Gastrocnemius medialis (tissue), 4 donors: ENCODE results near the gene GALNT7. TPM values are rescaled to one million over a fixed set of nuclear protein-coding genes. Genes with fewer than 3 reads are reported as not detected.
A peak's percentile ranks its signal among the peaks of the same experiment; 100 is the strongest.
"Not testable (repeated sequence)": the region's sequence is repeated elsewhere in the genome, so short reads cannot be mapped to it uniquely, and the experiment has no call there.

ENCODE experiments used
- ATAC-seq, 2 donors: fragments of 150-250 bp; one replicate each; pipeline ENCODE4 v1.9.1; 2016
- DNase-seq, 2 donors: peaks; one replicate each; pipeline ENCODE4 v3.0.0-alpha.2; 2019
- H3K27ac ChIP-seq, 4 donors: fragments of 200-600 bp; sonication (generic); 1 replicate in 1 of 4; 2 replicates in 3 of 4; pipeline ENCODE4 v1.5.1; 2016 to 2018; ENCODE audit warnings: mild to moderate bottlenecking in 2 of 4, moderate library complexity in 1 of 4
- H3K27me3 ChIP-seq, 3 donors: fragments of 200-600 bp; sonication (generic) in 2 of 3; 1 replicate in 1 of 3; 2 replicates in 2 of 3; pipeline versions ENCODE4 v1.5.1 to v1.6.0; 2016 to 2019; ENCODE audit warnings: mild to moderate bottlenecking in 1 of 3, moderate library complexity in 1 of 3
- H3K36me3 ChIP-seq, 2 donors: fragments of 200-600 bp; sonication (generic) in 1 of 2; one replicate each; pipeline ENCODE4 v1.5.1; 2017 to 2018
- H3K4me1 ChIP-seq, 2 donors: fragments of 200-600 bp; sonication (generic) in 1 of 2; one replicate each; pipeline ENCODE4 v1.5.1; 2016 to 2017; ENCODE audit warnings: mild to moderate bottlenecking in 2 of 2
- H3K4me3 ChIP-seq, 4 donors: fragments of 200-600 bp; sonication (generic) in 3 of 4; 1 replicate in 1 of 4; 2 replicates in 3 of 4; pipeline ENCODE4 v1.5.1; 2016 to 2019; ENCODE audit warnings: mild to moderate bottlenecking in 2 of 4
- H3K9me3 ChIP-seq, 3 donors: fragments of 200-600 bp; sonication (generic) in 2 of 3; 1 replicate in 1 of 3; 2 replicates in 2 of 3; pipeline ENCODE4 v1.5.1; 2016 to 2019
- POLR2A ChIP-seq, 2 donors: fragments of 450-650 bp; IDR thresholded peaks; one replicate each; pipeline ENCODE4 v1.6.1; 2017; ENCODE audit warnings: antibody characterized with exemption in 2 of 2, mild to moderate bottlenecking in 2 of 2, moderate library complexity in 2 of 2
- in situ Hi-C, 4 donors: fragments of 200-750 bp; cut with MboI; loops; one replicate each; pipeline versions ENCODE4 v1.15.0 to v1.8.0; 2017; ENCODE audit warnings: low sequenced_read_pairs in 4 of 4
- intact Hi-C: fragments of 100-400 bp; cut with DNase I; formaldehyde crosslinking; loops from one replicate; pipeline ENCODE4 v1.15.1; 2023; ENCODE audit warnings: low total_unique reads
- total RNA-seq, 4 donors: library from RNA; depleted of rRNA; stranded (reverse); fragments of >200 nt; gene quantifications; one replicate each; pipeline versions ENCODE4 v1.1.0 to v1.2.3, GENCODE V29; 2016
- TF ChIP-seq, protein P1 (sequence below), 5 experiments: fragments of 450-650 bp in 3 of 5; fragments of 200-600 bp in 2 of 5; sonication (generic) in 2 of 5; IDR thresholded peaks in 4 of 5; conservative IDR thresholded peaks in 1 of 5; 1 replicate in 4 of 5; 2 replicates in 1 of 5; pipeline ENCODE4 v1.5.1; 2016 to 2019; ENCODE audit warnings: antibody characterized with exemption in 5 of 5, mild to moderate bottlenecking in 3 of 5, moderate library complexity in 3 of 5

GALNT7 gene, protein sequence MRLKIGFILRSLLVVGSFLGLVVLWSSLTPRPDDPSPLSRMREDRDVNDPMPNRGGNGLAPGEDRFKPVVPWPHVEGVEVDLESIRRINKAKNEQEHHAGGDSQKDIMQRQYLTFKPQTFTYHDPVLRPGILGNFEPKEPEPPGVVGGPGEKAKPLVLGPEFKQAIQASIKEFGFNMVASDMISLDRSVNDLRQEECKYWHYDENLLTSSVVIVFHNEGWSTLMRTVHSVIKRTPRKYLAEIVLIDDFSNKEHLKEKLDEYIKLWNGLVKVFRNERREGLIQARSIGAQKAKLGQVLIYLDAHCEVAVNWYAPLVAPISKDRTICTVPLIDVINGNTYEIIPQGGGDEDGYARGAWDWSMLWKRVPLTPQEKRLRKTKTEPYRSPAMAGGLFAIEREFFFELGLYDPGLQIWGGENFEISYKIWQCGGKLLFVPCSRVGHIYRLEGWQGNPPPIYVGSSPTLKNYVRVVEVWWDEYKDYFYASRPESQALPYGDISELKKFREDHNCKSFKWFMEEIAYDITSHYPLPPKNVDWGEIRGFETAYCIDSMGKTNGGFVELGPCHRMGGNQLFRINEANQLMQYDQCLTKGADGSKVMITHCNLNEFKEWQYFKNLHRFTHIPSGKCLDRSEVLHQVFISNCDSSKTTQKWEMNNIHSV
- total RNA-seq: 1 to 10 TPM in 2 of 4 donors, under 1 TPM in 2; 0.91 to 2.8 (median 1.1) TPM

DNA sequence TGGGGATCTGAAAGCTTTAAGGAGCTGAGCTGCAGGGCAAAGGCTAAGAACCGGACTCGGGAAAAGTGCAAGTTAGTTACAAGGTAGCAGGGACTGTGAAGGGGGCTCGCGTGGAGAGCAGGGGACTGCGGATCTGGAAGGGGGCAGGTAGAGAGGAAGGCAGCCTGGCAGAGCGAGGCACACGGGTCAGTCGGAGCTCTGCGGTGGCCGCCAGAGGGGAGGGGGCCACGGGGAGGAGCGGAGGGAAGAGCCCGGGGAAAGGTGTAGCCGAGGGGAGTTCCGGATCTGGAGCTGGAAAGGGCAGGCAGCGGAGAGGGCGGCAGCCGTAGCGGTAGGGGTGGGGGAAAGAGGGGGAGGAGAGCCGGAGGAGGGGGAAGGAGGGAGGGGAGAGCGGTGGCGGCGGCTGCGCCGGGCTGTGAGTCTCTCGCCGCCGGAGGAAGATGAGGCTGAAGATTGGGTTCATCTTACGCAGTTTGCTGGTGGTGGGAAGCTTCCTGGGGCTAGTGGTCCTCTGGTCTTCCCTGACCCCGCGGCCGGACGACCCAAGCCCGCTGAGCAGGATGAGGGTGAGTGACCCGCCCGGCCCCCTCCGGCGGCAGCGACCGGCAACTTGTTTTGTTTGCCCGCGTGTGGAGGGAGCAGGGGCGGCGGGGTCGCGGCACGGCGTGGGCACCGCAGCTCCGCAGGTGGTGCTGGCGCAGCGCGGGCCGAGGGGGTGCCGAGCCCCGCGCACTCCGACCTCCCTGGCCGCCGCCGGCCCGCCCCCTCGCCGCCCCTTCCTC, at the start of gene GALNT7:
GALNT7 (plus strand) TSS at position 416 of the 782 bp plus-strand sequence; CDS start at position 441, 25 bp downstream.
- Histone ChIP-seq H3K27ac (peak within 1 kb of the TSS; percentile 73 to 80 (median 77)), H3K4me1 (peaks cover 6 to 9% of the 10 kb centered on the region in 2 donors), H3K9me3 (no peaks in the 10 kb centered on the region), H3K4me3 (peak within 1 kb of the TSS; percentile 60 to 82 (median 74)), H3K36me3 (no peaks in the 10 kb centered on the region), H3K27me3 (peaks cover 9 to 16% (median 14%) of the 10 kb centered on the region in 3 donors)
- in situ Hi-C loops: no loop called here
- intact Hi-C loops: loop anchor here (5.0 kb wide), 2 partner anchors 89 to 141 kb away; no protein-coding TSS in a partner anchor
- ATAC-seq (peak; percentile 52 to 59), DNase-seq (peak in 1 of 2 donors; percentile 28)
- TF ChIP-seq, protein P1, sequence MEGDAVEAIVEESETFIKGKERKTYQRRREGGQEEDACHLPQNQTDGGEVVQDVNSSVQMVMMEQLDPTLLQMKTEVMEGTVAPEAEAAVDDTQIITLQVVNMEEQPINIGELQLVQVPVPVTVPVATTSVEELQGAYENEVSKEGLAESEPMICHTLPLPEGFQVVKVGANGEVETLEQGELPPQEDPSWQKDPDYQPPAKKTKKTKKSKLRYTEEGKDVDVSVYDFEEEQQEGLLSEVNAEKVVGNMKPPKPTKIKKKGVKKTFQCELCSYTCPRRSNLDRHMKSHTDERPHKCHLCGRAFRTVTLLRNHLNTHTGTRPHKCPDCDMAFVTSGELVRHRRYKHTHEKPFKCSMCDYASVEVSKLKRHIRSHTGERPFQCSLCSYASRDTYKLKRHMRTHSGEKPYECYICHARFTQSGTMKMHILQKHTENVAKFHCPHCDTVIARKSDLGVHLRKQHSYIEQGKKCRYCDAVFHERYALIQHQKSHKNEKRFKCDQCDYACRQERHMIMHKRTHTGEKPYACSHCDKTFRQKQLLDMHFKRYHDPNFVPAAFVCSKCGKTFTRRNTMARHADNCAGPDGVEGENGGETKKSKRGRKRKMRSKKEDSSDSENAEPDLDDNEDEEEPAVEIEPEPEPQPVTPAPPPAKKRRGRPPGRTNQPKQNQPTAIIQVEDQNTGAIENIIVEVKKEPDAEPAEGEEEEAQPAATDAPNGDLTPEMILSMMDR (IDR thresholded peaks at IDR 0.05 in 4 of 5, conservative IDR thresholded peaks at IDR 0.05 in 1 of 5): no peak
- TF ChIP-seq POLR2A (IDR thresholded peaks at IDR 0.05): no peak

DNA sequence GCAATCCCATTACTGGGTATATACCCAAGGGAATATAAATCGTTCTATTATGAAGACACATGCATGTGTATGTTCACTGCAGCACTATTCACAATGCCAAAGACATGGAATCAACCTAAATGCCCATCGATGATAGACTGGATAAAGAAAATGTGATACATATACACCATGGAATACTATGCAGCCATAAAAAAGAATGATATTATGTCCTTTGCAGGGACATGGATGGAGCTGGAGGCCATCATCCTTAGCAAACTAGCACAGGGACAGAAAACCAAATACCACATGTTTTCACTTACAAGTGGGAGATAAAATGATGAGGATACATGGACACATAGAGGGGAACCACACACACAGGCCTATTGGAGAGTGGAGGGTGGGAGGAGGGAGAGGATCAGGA, 49.8 kb upstream of the GALNT7 start:
- H3K27me3 ChIP-seq, DNase-seq, H3K9me3 ChIP-seq, H3K4me3 ChIP-seq, intact Hi-C loops, H3K4me1 ChIP-seq, in situ Hi-C loops, ATAC-seq, H3K36me3 ChIP-seq, H3K27ac ChIP-seq: not testable (repeated sequence)

DNA sequence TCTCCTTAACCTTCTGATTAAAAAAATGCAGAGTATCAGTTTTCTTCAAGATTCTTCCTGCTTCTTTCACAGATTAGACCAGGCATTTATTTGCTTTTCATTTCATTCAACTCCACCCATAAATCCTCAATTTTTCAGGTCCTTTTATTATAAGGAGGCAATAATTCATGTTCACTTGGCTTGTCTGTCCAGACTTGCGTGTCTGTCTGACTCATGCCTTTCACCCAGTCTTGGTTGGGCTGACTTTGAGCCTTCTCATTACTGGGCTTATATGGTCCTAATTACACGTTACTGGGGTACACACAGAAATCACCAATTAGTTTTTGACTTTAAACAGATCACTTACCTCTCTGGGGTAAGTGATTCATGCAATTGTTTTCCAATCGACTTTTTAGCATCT, 48.8 kb upstream of the GALNT7 start:
- Histone ChIP-seq H3K4me1 (no peaks in the 10 kb centered on the region), H3K4me3 (no peak overlapping the region), H3K27me3 (no peaks in the 10 kb centered on the region), H3K36me3 (no peaks in the 10 kb centered on the region), H3K9me3 (no peaks in the 10 kb centered on the region), H3K27ac (no peak overlapping the region)
- intact Hi-C loops (no loop called here), in situ Hi-C loops (no loop called here)
- DNase-seq: no peak
- no peak for ATAC-seq
- TF ChIP-seq, protein P1 (IDR thresholded peaks at IDR 0.05 in 4 of 5, conservative IDR thresholded peaks at IDR 0.05 in 1 of 5): no peak
- TF ChIP-seq POLR2A (IDR thresholded peaks at IDR 0.05): no peak

DNA sequence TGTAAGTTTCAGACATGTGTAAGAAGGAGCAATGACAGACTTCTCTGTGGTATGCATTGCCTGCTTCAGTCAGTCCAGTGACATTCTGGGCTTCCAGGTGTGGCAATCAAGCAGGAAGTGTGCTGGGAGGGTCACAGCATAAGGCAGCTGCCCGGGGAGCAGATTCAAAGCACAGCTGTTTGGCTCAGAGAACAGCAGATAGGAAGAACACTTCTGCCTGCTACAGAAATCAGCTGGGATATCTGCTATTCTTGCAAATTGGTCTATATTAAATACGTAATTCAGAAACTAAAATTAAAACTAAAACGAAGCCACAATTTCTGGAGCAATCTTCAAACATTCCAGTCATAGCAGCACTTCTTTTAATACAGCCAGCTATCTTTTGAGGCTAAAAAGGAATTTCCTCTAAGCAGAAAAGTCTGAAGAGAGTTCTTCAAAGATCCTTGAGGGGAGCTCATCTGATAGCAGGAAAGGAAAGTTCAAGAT, 47.5 kb upstream of the GALNT7 start:
- Histone ChIP-seq H3K27ac (no peak overlapping the region), H3K36me3 (no peaks in the 10 kb centered on the region)
- in situ Hi-C loops: no loop called here

More for the DNA sequence above, 47.5 kb upstream of the GALNT7 start:
- TF ChIP-seq POLR2A (IDR thresholded peaks at IDR 0.05): no peak
- TF ChIP-seq, protein P1 (IDR thresholded peaks at IDR 0.05 in 4 of 5, conservative IDR thresholded peaks at IDR 0.05 in 1 of 5): no peak
- peak in 1 of 2 donors; percentile 36 for ATAC-seq
- intact Hi-C loops: no loop called here
- Histone ChIP-seq H3K4me1 (no peaks in the 10 kb centered on the region), H3K4me3 (no peak overlapping the region), H3K27me3 (no peaks in the 10 kb centered on the region), H3K9me3 (no peaks in the 10 kb centered on the region)
- peak; percentile 3 to 24 for DNase-seq
